ENCODE data around the gene ERP29. TPM values are rescaled to one million over a fixed set of nuclear protein-coding genes. Genes with fewer than 3 reads are reported as not detected.
A peak's percentile ranks its signal among the peaks of the same experiment; 100 is the strongest.

The ERP29 gene
- total RNA-seq: 10 to 100 TPM; 76.5 to 85.1 TPM
- polyA plus RNA-seq (ENCODE audit: insufficient read depth, low read depth, low replicate concordance): 129 TPM
- long read RNA-seq, donor 1, transcript ERP29-202 (2 exons, 1,333 nt): minor isoform, 14 of 152 reads
- long read RNA-seq, donor 1, transcript ERP29-201 (3 exons, 1,735 nt): major isoform, 137 of 152 reads
- long read RNA-seq, donor 1, partial matches to known transcripts: 0 of 152 reads
- long read RNA-seq, donor 1, other reads (novel, unspliced or antisense): 0 of 152 reads
- long read RNA-seq, donor 2, transcript ERP29-202 (2 exons, 1,333 nt): minor isoform, 13 of 103 reads
- long read RNA-seq, donor 2, transcript ERP29-201 (3 exons, 1,735 nt): major isoform, 90 of 103 reads
- long read RNA-seq, donor 2, partial matches to known transcripts: 0 of 103 reads
- long read RNA-seq, donor 2, other reads (novel, unspliced or antisense): 0 of 103 reads

GRCh38 chr12:112012775-112013600, at the start of gene ERP29, which contains the start of gene TMEM116:
Gene ERP29, plus strand, starts transcription at chr12:112013426. Its CDS starts 40 bp downstream, at chr12:112013466.
Gene TMEM116, minus strand, starts transcription at chr12:112013165. Its CDS starts 7,895 bp downstream, at chr12:112005270.
- 0% methylated on average over 52 to 67 of the region's 67 CpGs for WGBS, 2 donors
- intact Hi-C loops (cut with DNase I; ENCODE audit: low total_unique reads): no loop called here
- Histone ChIP-seq H3K9me3 (no peaks in the 10 kb centered on the region), H3K27ac (peak within 1 kb of the TSS; percentile 92 to 96), H3K36me3 (ENCODE audit: low read depth, missing control alignments) (no peaks in the 10 kb centered on the region), H3K4me3 (peak within 1 kb of the TSS; percentile 89 to 96), H3K4me1 (peaks cover 26% of the 10 kb centered on the region), H3K27me3 (no peaks in the 10 kb centered on the region)
- peak; percentile 41 to 67 (median 65) for TF ChIP-seq CTCF (IDR thresholded peaks at IDR 0.05)
- peak; percentile 21 for TF ChIP-seq POLR2A (IDR thresholded peaks at IDR 0.05)
- DNase-seq: peak; percentile 99

GRCh38 chr12:111964935-111965334, 48.3 kb upstream of the ERP29 start:
- H3K4me3 ChIP-seq: no peak overlapping the region
- H3K27ac ChIP-seq: no peak overlapping the region
- no peak for DNase-seq
- intact Hi-C loops (cut with DNase I; ENCODE audit: low total_unique reads): no loop called here
- TF ChIP-seq CTCF (IDR thresholded peaks at IDR 0.05) (no peak), POLR2A (IDR thresholded peaks at IDR 0.05) (no peak)
- H3K27me3 ChIP-seq: no peaks in the 10 kb centered on the region
- H3K36me3 ChIP-seq (ENCODE audit: low read depth, missing control alignments): no peaks in the 10 kb centered on the region
- 79 to 100% methylated on average over 1 of the region's 1 CpG for WGBS, 2 donors
- no peaks in the 10 kb centered on the region for H3K9me3 ChIP-seq
- H3K4me1 ChIP-seq: no peaks in the 10 kb centered on the region

GRCh38 chr12:111971800-111972199, 41.4 kb upstream of the ERP29 start:
- no peak for DNase-seq
- Histone ChIP-seq H3K4me1 (no peaks in the 10 kb centered on the region), H3K27ac (no peak overlapping the region), H3K9me3 (no peaks in the 10 kb centered on the region), H3K4me3 (no peak overlapping the region), H3K27me3 (no peaks in the 10 kb centered on the region), H3K36me3 (ENCODE audit: low read depth, missing control alignments) (no peaks in the 10 kb centered on the region)
- intact Hi-C loops (cut with DNase I; ENCODE audit: low total_unique reads): no loop called here
- TF ChIP-seq CTCF (IDR thresholded peaks at IDR 0.05) (no peak), POLR2A (IDR thresholded peaks at IDR 0.05) (no peak)

- Histone ChIP-seq H3K36me3 (ENCODE audit: low read depth, missing control alignments) (no peaks in the 10 kb centered on the region), H3K4me3 (no peak overlapping the region), H3K27me3 (no peaks in the 10 kb centered on the region), H3K27ac (no peak overlapping the region), H3K9me3 (no peaks in the 10 kb centered on the region), H3K4me1 (no peaks in the 10 kb centered on the region)
- DNase-seq: no peak
- no peak for TF ChIP-seq POLR2A (IDR thresholded peaks at IDR 0.05)
- no peak for TF ChIP-seq CTCF (IDR thresholded peaks at IDR 0.05)
- intact Hi-C loops (cut with DNase I; ENCODE audit: low total_unique reads): no loop called here
- 61 to 64% methylated on average over 5 of the region's 5 CpGs for WGBS, 2 donors
Measured at GRCh38 chr12:111975161-111975931, 37.9 kb upstream of the ERP29 start.
